Measurements from ENCODE around the gene TSPEAR.

Gene TSPEAR

GRCh38 chr21:44711327-44712202 is at the start of gene TSPEAR:
TSPEAR (minus strand) TSS chr21:44711572; CDS start chr21:44711514, 58 bp downstream.
- DNase-seq, result peak; percentile 81

GRCh38 chr21:44760376-44760775 is 49.0 kb upstream of the TSPEAR start:
- DNase-seq, result no peak

- no peak for DNase-seq
These were observed 48.4 kb upstream of the TSPEAR start for GRCh38 chr21:44759628-44760285.

- DNase-seq, result no peak
These were observed 47.6 kb upstream of the TSPEAR start for GRCh38 chr21:44758781-44759627.

GRCh38 chr21:44758141-44758561 is 46.8 kb upstream of the TSPEAR start:
- DNase-seq, result no peak

- no peak for DNase-seq
These were observed 46.4 kb upstream of the TSPEAR start for GRCh38 chr21:44757731-44758130.

GRCh38 chr21:44756423-44757185 is 45.2 kb upstream of the TSPEAR start:
- no peak for DNase-seq

- DNase-seq, result no peak
These were observed 43.9 kb upstream of the TSPEAR start for GRCh38 chr21:44755227-44755626.

- DNase-seq, result no peak
These were observed 42.0 kb upstream of the TSPEAR start for GRCh38 chr21:44753357-44753756.

GRCh38 chr21:44752671-44753235 is 41.4 kb upstream of the TSPEAR start:
- peak; percentile 81 for DNase-seq

GRCh38 chr21:44751799-44752636 is 40.6 kb upstream of the TSPEAR start:
- DNase-seq, result no peak

- DNase-seq, result no peak
These were observed 39.9 kb upstream of the TSPEAR start for GRCh38 chr21:44751186-44751798.

GRCh38 chr21:44750675-44751025 is 39.3 kb upstream of the TSPEAR start:
- DNase-seq, result no peak

- DNase-seq, result no peak
These were observed 38.6 kb upstream of the TSPEAR start for GRCh38 chr21:44749759-44750674.

- no peak for DNase-seq
These were observed 37.9 kb upstream of the TSPEAR start for GRCh38 chr21:44749116-44749758.

- no peak for DNase-seq
These were observed 37.2 kb upstream of the TSPEAR start for GRCh38 chr21:44748621-44749020.

GRCh38 chr21:44742418-44743153 is 31.2 kb upstream of the TSPEAR start:
- no peak for DNase-seq

- DNase-seq, result no peak
These were observed 30.5 kb upstream of the TSPEAR start for GRCh38 chr21:44741921-44742320.
